OCI-LY1 (cell line): Measurements from ENCODE around the gene MARK4.
A peak's percentile ranks its signal among the peaks of the same experiment; 100 is the strongest.

Experiments used
- H2AFZ ChIP-seq: fragments of 200-600 bp; sonication (generic), shearing (Covaris generic); 2 replicates; pipeline ENCODE4 v1.6.0; 2014; ENCODE audit warnings: antibody characterized with exemption, mild to moderate bottlenecking, low read length
- H3F3A ChIP-seq: fragments of 200-600 bp; sonication (generic), shearing (Covaris generic); 2 replicates; pipeline ENCODE4 v1.6.0; 2014; ENCODE audit warnings: mild to moderate bottlenecking, antibody characterized with exemption, low read length, moderate library complexity; ENCODE audit not compliant: insufficient read depth
- H3K27ac ChIP-seq: fragments of 200-600 bp; sonication (generic); 2 replicates; pipeline ENCODE4 v1.5.1; 2014; ENCODE audit warnings: low read length, mixed run types, mild to moderate bottlenecking, low read depth; ENCODE audit not compliant: poor library complexity, severe bottlenecking
- H3K27me3 ChIP-seq: fragments of 200-600 bp; sonication (generic); 2 replicates; pipeline ENCODE4 v1.6.0; 2014; ENCODE audit warnings: antibody characterized with exemption, mild to moderate bottlenecking, low read length, moderate library complexity; ENCODE audit not compliant: insufficient read depth
- H3K36me3 ChIP-seq: fragments of 200-600 bp; sonication (generic); 2 replicates; pipeline ENCODE4 v1.6.1; 2014; ENCODE audit warnings: mild to moderate bottlenecking, antibody characterized with exemption, low read length, moderate library complexity, mixed read lengths; ENCODE audit not compliant: insufficient read depth
- H3K4me1 ChIP-seq: fragments of 200-600 bp; sonication (generic); 2 replicates; pipeline ENCODE4 v1.5.1; 2014; ENCODE audit warnings: mild to moderate bottlenecking, low read length, moderate library complexity; ENCODE audit not compliant: insufficient read depth, severe bottlenecking
- H3K4me2 ChIP-seq: fragments of 200-600 bp; sonication (generic), shearing (Covaris generic); 2 replicates; pipeline ENCODE4 v1.6.1; 2014; ENCODE audit warnings: low read length
- H3K4me3 ChIP-seq: fragments of 200-600 bp; sonication (generic); 2 replicates; pipeline ENCODE4 v1.5.1; 2014; ENCODE audit warnings: low read length, low read depth, mild to moderate bottlenecking, mixed read lengths; ENCODE audit not compliant: poor library complexity, severe bottlenecking
- H3K79me2 ChIP-seq: fragments of 200-600 bp; shearing (Covaris generic); 2 replicates; pipeline ENCODE4 v1.6.1; 2016; ENCODE audit warnings: mixed run types, low read length, mixed read lengths; ENCODE audit not compliant: insufficient read depth
- H3K9ac ChIP-seq: fragments of 200-600 bp; sonication (generic), shearing (Covaris generic); 2 replicates; pipeline ENCODE4 v1.6.1; 2014; ENCODE audit warnings: mild to moderate bottlenecking, low read length, mixed read lengths
- H3K9me2 ChIP-seq: fragments of 200-600 bp; sonication (generic), shearing (Covaris generic); 2 replicates; pipeline ENCODE4 v1.6.1; 2014; ENCODE audit warnings: low read depth, mild to moderate bottlenecking, low read length, mixed read lengths
- H3K9me3 ChIP-seq: fragments of 200-600 bp; shearing (Covaris generic); 2 replicates; pipeline ENCODE4 v1.6.1; 2014; ENCODE audit warnings: low read length, mixed read lengths
- H4K20me1 ChIP-seq: fragments of 200-600 bp; sonication (generic), shearing (Covaris generic); 2 replicates; pipeline ENCODE4 v1.6.0; 2016; ENCODE audit warnings: mild to moderate bottlenecking, low read length; ENCODE audit not compliant: insufficient read depth
- EZH2 ChIP-seq: fragments of 200-600 bp; sonication (generic), shearing (Covaris generic); IDR thresholded peaks from 2 replicates; pipeline ENCODE4 v1.8.0; 2017; ENCODE audit warnings: borderline replicate concordance, mixed run types, mild to moderate bottlenecking, antibody characterized with exemption, low read length, moderate library complexity, mixed read lengths
- TF ChIP-seq, protein P1 (sequence below): fragments of 200-600 bp; sonication (generic), shearing (Covaris generic); IDR thresholded peaks from 2 replicates; pipeline ENCODE4 v1.5.1; 2017; ENCODE audit warnings: mild to moderate bottlenecking, antibody characterized with exemption, low read length, moderate library complexity, mixed read lengths

The MARK4 gene

DNA sequence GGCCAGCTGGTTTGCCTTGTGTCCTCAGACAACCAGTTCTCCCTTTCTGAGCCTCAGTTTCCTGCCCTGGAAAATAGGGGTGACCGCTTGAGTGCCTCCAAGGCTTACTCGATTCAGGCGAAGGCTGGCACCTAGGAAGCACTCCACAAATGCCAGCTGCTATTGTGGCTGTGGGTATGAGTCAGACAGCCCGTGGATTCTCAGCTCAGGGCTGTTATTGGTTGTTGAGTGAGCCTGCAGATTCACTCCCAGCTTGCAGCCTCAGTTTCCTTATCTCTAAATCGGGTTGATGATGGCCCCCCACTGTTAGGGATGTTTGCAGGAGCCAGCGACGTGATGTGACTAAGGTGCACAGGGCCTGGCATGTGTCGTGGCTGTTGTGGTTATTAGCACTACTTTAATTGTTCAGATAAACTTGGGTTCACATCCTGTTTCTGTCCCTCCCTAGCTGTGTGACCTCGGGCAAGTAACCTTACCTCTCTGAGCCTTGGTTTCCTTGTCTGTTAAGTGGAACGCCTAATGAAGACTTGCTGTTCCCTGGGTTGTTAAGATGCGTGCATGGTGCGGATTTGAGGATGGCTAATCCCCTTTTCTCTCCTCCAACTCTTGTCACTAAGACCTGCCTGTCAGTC lies 2.4 kb downstream of the MARK4 start:
- no peak overlapping the region for H3K9ac ChIP-seq
- no peaks in the 10 kb centered on the region for H3F3A ChIP-seq
- H4K20me1 ChIP-seq: no peaks in the 10 kb centered on the region
- no peaks in the 10 kb centered on the region for H3K79me2 ChIP-seq
- no peaks in the 10 kb centered on the region for H3K9me2 ChIP-seq
- no peak overlapping the region for H3K27ac ChIP-seq
- H3K4me3 ChIP-seq: no peak overlapping the region
- H3K36me3 ChIP-seq: no peaks in the 10 kb centered on the region
- no peaks in the 10 kb centered on the region for H3K27me3 ChIP-seq
- no peak for TF ChIP-seq EZH2
- TF ChIP-seq, protein P1, sequence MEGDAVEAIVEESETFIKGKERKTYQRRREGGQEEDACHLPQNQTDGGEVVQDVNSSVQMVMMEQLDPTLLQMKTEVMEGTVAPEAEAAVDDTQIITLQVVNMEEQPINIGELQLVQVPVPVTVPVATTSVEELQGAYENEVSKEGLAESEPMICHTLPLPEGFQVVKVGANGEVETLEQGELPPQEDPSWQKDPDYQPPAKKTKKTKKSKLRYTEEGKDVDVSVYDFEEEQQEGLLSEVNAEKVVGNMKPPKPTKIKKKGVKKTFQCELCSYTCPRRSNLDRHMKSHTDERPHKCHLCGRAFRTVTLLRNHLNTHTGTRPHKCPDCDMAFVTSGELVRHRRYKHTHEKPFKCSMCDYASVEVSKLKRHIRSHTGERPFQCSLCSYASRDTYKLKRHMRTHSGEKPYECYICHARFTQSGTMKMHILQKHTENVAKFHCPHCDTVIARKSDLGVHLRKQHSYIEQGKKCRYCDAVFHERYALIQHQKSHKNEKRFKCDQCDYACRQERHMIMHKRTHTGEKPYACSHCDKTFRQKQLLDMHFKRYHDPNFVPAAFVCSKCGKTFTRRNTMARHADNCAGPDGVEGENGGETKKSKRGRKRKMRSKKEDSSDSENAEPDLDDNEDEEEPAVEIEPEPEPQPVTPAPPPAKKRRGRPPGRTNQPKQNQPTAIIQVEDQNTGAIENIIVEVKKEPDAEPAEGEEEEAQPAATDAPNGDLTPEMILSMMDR: no peak
- no peak overlapping the region for H2AFZ ChIP-seq
- peak overlapping the region; percentile 99; the same call in 1 of the 2 replicates for H3K4me2 ChIP-seq
- no peaks in the 10 kb centered on the region for H3K9me3 ChIP-seq
- peaks cover 36% of the 10 kb centered on the region for H3K4me1 ChIP-seq

DNA sequence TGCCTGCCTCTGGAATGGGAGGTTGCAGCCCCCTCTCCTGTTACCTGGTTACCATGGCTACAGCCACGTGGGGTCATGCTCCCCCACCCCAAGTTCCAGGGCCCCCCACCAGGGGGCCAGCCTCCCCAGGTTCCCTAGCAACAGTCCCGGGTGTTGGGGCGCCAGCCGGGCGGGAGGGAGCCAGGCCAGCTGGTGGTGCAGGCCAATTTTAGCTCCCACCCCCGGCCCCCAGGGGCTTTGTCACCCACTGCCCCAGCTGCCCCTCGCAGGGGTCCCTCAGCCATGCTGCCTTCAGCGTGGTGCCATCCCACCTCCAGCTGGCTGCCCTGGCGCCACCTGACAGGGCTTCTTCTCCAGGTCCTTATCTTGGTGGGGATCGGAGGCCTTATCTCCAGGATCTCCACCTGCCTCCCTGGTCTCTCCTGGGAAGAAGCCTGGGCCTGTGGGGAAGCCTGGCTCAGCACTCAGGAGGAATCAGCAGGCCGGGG lies 3.0 kb downstream of the MARK4 start:
- TF ChIP-seq, protein P1: peak; percentile 37
- TF ChIP-seq EZH2: no peak
- Histone ChIP-seq H3K79me2 (no peaks in the 10 kb centered on the region), H3K9me3 (no peaks in the 10 kb centered on the region), H3K36me3 (no peaks in the 10 kb centered on the region), H3K9me2 (no peaks in the 10 kb centered on the region), H3K4me2 (no peak overlapping the region), H3F3A (no peaks in the 10 kb centered on the region), H3K4me3 (no peak overlapping the region), H2AFZ (no peak overlapping the region), H3K4me1 (peaks cover 35% of the 10 kb centered on the region), H3K27ac (no peak overlapping the region), H3K9ac (no peak overlapping the region), H3K27me3 (no peaks in the 10 kb centered on the region), H4K20me1 (no peaks in the 10 kb centered on the region)

DNA sequence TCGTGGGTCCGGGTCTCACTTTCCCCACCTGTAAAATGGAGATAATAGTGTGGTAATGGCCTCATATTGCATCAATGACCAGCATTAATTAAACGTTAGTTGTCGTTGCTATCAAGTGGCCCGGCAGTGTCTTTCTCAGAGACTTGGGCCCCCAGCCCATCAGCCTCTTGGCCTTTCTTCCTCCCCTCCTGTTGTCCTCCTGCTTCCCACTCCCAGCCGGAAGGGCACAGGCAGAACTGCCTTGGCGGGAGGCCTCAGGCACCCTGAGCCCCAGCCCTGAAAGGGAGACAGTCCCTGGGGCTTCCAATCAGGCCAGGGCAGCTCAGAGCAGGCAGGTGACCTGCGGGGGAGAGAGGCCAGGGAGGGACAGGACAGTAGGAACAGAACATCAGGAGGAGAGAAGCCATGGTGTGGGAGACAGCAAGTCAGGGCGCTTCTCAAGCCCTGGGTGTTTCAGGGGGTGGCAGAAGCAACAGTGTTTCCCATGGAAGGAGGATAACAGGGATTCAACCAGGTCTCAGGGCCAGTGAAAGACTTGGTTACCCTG lies 4.6 kb downstream of the MARK4 start:
- H3K36me3 ChIP-seq: no peaks in the 10 kb centered on the region
- peaks cover 30% of the 10 kb centered on the region for H3K4me1 ChIP-seq
- no peaks in the 10 kb centered on the region for H3K27me3 ChIP-seq
- H3K9me2 ChIP-seq: no peaks in the 10 kb centered on the region
- no peak overlapping the region for H3K4me2 ChIP-seq
- H3K9me3 ChIP-seq: no peaks in the 10 kb centered on the region
- no peaks in the 10 kb centered on the region for H3K79me2 ChIP-seq
- no peak overlapping the region for H2AFZ ChIP-seq
- H4K20me1 ChIP-seq: no peaks in the 10 kb centered on the region
- TF ChIP-seq, protein P1: no peak
- no peak for TF ChIP-seq EZH2
- H3K27ac ChIP-seq: no peak overlapping the region
- H3K4me3 ChIP-seq: no peak overlapping the region
- H3F3A ChIP-seq: no peaks in the 10 kb centered on the region
- no peak overlapping the region for H3K9ac ChIP-seq
